Hepatocyte (in vitro differentiated cells): ENCODE data around the gene USP24. TPM values are rescaled to one million over a fixed set of nuclear protein-coding genes. Genes with fewer than 3 reads are reported as not detected.
A peak's percentile ranks its signal among the peaks of the same experiment; 100 is the strongest.

Source experiments
- DNase-seq: peaks from one replicate; pipeline ENCODE4 v3.0.0-alpha.2; 2016; ENCODE audit warnings: low spot score
- H2AFZ ChIP-seq: fragments of 200-600 bp; sonication (generic); 2 replicates; pipeline ENCODE4 v1.6.0; 2016; ENCODE audit warnings: antibody characterized with exemption, mild to moderate bottlenecking
- H3K27ac ChIP-seq: fragments of 200-600 bp; sonication (generic); 2 replicates; pipeline ENCODE4 v1.5.1; 2016; ENCODE audit warnings: mild to moderate bottlenecking
- H3K27me3 ChIP-seq: fragments of 200-600 bp; sonication (generic); 2 replicates; pipeline ENCODE4 v1.6.1; 2016
- H3K36me3 ChIP-seq: fragments of 200-600 bp; sonication (generic); replicated peaks from 2 replicates; pipeline ENCODE4 v1.5.1; 2016; ENCODE audit warnings: low read depth; ENCODE audit not compliant: insufficient read depth
- H3K4me1 ChIP-seq: fragments of 200-600 bp; sonication (generic); 2 replicates; pipeline ENCODE4 v1.5.1; 2016; ENCODE audit warnings: mild to moderate bottlenecking, moderate library complexity; ENCODE audit not compliant: insufficient read depth
- H3K4me2 ChIP-seq: fragments of 200-600 bp; sonication (generic); 2 replicates; pipeline ENCODE4 v1.6.0; 2016
- H3K4me3 ChIP-seq: fragments of 200-600 bp; sonication (generic); 2 replicates; pipeline ENCODE4 v1.5.1; 2016; ENCODE audit warnings: mild to moderate bottlenecking
- H3K79me2 ChIP-seq: fragments of 200-600 bp; sonication (generic); 2 replicates; pipeline ENCODE4 v1.6.0; 2017; ENCODE audit warnings: mild to moderate bottlenecking
- H3K9me2 ChIP-seq: fragments of 200-600 bp; sonication (generic); replicated peaks from 2 replicates; pipeline ENCODE4 v1.6.0; 2017; ENCODE audit warnings: mild to moderate bottlenecking; ENCODE audit not compliant: insufficient read depth
- H3K9me3 ChIP-seq: fragments of 200-600 bp; sonication (generic); 2 replicates; pipeline ENCODE4 v1.5.1; 2016; ENCODE audit warnings: low read depth, mild to moderate bottlenecking
- H4K20me1 ChIP-seq: fragments of 200-600 bp; sonication (generic); 2 replicates; pipeline ENCODE4 v1.6.0; 2016; ENCODE audit warnings: mild to moderate bottlenecking; ENCODE audit not compliant: insufficient read depth, poor library complexity, severe bottlenecking
- EZH2 ChIP-seq: fragments of 200-600 bp; sonication (generic); IDR thresholded peaks from 2 replicates; pipeline ENCODE4 v1.6.1; 2016; ENCODE audit warnings: antibody characterized with exemption, mild to moderate bottlenecking, borderline replicate concordance
- EZH2phosphoT487 ChIP-seq: fragments of 200-600 bp; sonication (generic); IDR thresholded peaks from one replicate; pipeline ENCODE4 v1.6.1; 2018; ENCODE audit warnings: antibody characterized with exemption, mild to moderate bottlenecking, low read depth, moderate library complexity; ENCODE audit not compliant: unreplicated experiment, severe bottlenecking
- WGBS: methylation state at CpG from one replicate; pipeline ENCODE4 v1.1.6; 2016; ENCODE audit warnings: low lambda C conversion rate; ENCODE audit errors: missing lambda C conversion rate; 5-methylcytosine and 5-hydroxymethylcytosine counted together
- polyA plus RNA-seq: library from polyadenylated mRNA; unstranded; fragments of >200 nt; fragmentation: Nextera tagmentation; extraction: Ambion mirVana; gene quantifications from 2 replicates; pipeline ENCODE4 v1.2.1, GENCODE V29; 2016
- total RNA-seq: library from RNA; depleted of rRNA; stranded (reverse); fragments of >200 nt; gene quantifications from 2 replicates; pipeline ENCODE4 v1.2.3, GENCODE V29; 2014
- TF ChIP-seq, protein P1 (sequence below): fragments of 200-600 bp; sonication (generic); IDR thresholded peaks from 2 replicates; pipeline ENCODE4 v1.5.1; 2016; ENCODE audit warnings: antibody characterized with exemption, mild to moderate bottlenecking; ENCODE audit not compliant: poor library complexity

USP24 gene
- total and polyA plus RNA-seq, 2 experiments from 2014 or later = 9.3 to 41.9 TPM

DNA sequence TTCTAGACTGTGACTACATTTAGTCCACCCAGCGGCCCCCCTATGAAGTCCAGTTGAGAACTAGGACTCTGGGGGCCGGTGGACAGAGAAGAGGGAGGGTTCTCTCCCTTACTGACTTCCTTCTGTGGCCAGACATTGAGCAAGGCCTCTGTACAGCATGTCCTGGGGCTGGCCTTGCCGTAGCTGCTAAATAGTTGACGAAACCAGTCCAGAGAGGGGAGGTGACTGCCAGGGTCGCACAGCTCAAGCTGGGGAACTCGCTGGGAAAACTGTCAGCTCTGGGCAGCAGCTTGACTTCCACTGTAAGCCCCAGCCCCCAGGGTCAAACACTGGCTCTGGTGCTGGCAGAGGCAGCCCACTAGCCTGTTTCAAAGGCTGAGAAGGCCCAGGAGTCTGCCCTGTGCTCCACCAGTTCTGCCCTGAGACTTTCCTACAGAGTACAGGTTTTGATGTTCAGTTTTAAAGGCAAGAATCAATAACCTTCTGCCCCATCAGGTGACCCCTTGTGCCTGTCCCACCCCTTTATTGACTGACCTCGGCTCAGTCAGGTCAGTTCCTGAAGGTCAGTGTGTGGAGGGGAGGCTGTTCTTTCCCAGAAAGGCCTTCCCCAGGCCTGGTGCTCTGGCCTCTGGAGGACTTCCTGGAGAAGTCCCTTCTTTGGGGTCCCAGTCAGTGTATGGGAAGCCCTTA, 161.8 kb downstream of the USP24 start:
- Histone ChIP-seq H4K20me1 (no peaks in the 10 kb centered on the region), H3K27ac (peak overlapping the region; percentile 20), H2AFZ (no peak overlapping the region), H3K4me2 (no peak overlapping the region), H3K36me3 (no peaks in the 10 kb centered on the region), H3K79me2 (no peaks in the 10 kb centered on the region), H3K4me1 (peaks cover 4% of the 10 kb centered on the region), H3K27me3 (no peaks in the 10 kb centered on the region), H3K4me3 (no peak overlapping the region), H3K9me3 (no peaks in the 10 kb centered on the region), H3K9me2 (no peaks in the 10 kb centered on the region)
- no peak for TF ChIP-seq EZH2phosphoT487
- no peak for TF ChIP-seq EZH2
- TF ChIP-seq, protein P1, sequence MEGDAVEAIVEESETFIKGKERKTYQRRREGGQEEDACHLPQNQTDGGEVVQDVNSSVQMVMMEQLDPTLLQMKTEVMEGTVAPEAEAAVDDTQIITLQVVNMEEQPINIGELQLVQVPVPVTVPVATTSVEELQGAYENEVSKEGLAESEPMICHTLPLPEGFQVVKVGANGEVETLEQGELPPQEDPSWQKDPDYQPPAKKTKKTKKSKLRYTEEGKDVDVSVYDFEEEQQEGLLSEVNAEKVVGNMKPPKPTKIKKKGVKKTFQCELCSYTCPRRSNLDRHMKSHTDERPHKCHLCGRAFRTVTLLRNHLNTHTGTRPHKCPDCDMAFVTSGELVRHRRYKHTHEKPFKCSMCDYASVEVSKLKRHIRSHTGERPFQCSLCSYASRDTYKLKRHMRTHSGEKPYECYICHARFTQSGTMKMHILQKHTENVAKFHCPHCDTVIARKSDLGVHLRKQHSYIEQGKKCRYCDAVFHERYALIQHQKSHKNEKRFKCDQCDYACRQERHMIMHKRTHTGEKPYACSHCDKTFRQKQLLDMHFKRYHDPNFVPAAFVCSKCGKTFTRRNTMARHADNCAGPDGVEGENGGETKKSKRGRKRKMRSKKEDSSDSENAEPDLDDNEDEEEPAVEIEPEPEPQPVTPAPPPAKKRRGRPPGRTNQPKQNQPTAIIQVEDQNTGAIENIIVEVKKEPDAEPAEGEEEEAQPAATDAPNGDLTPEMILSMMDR = no peak
- DNase-seq = no peak
- whole genome bisulfite sequencing = 74% methylated on average over 7 of the region's 7 CpGs

DNA sequence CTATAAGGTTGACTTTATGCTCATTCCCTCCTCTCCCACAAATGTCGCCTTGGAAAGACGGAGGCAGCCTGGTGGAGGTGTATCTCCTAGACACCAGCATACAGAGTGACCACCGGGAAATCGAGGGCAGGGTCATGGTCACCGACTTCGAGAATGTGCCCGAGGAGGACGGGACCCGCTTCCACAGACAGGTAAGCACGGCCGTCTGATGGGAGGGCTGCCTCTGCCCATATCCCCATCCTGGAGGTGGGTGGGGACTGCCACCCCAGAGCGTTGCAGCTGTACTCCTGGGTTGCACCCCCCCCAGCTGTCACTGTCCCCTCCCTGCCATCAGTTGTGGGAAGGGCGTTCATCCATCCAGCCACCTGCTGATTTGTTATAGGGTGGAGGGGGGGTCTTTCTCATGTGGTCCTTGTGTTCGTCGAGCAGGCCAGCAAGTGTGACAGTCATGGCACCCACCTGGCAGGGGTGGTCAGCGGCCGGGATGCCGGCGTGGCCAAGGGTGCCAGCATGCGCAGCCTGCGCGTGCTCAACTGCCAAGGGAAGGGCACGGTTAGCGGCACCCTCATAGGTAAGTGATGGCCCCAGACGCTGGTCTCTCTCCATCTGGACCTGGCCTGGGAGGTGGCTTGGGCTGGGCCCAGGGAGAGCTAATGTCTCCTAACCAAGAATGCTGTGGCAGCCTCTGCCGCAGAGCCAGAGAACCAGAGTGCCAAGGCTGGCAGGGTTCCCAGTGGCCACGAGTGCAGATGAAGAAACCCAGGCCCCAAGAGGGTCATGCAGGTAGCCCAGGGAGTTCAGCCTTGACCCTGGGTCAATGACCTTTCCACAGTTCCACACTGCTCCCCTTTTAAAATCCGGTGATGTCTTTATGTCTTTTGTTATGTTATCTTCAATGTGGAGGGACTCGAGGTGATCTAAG, 162.7 kb downstream of the USP24 start:
- Histone ChIP-seq H3K27ac (no peak overlapping the region), H3K36me3 (no peaks in the 10 kb centered on the region), H3K4me1 (peaks cover 4% of the 10 kb centered on the region), H3K9me2 (no peaks in the 10 kb centered on the region), H3K79me2 (no peaks in the 10 kb centered on the region), H4K20me1 (no peaks in the 10 kb centered on the region), H2AFZ (no peak overlapping the region), H3K27me3 (no peaks in the 10 kb centered on the region), H3K9me3 (no peaks in the 10 kb centered on the region), H3K4me2 (no peak overlapping the region), H3K4me3 (no peak overlapping the region)
- 91% methylated on average over 29 of the region's 29 CpGs for WGBS
- DNase-seq = no peak
- TF ChIP-seq EZH2 (no peak), EZH2phosphoT487 (no peak)
- TF ChIP-seq, protein P1 = no peak

DNA sequence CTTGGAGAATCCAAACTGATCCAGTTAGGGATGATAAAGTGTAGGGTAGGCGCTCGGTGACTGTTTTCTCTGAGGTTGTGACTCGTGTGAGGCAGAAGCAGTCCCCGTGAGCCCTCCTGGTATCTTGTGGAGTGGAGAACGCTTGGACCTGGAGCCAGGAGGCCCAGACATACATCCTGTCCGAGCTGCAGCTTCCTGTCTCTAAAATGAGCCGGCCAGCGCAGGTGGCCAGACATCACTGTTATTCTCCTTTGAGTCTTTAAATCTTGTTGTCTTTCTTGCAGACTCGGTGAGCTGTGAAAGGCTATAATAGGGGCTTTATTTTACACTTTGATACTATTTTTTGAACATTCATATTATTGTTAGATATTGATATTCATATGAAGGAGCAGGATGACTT, 163.5 kb downstream of the USP24 start:
- Histone ChIP-seq H3K4me2 (no peak overlapping the region), H3K27ac (no peak overlapping the region), H4K20me1 (peaks cover 5% of the 10 kb centered on the region), H3K27me3 (no peaks in the 10 kb centered on the region), H3K9me2 (no peaks in the 10 kb centered on the region), H3K9me3 (no peaks in the 10 kb centered on the region), H3K4me1 (peaks cover 4% of the 10 kb centered on the region), H3K79me2 (no peaks in the 10 kb centered on the region), H3K36me3 (no peaks in the 10 kb centered on the region), H3K4me3 (no peak overlapping the region), H2AFZ (no peak overlapping the region)
- TF ChIP-seq, protein P1 = no peak
- TF ChIP-seq EZH2phosphoT487 = no peak
- no peak for TF ChIP-seq EZH2
- no peak for DNase-seq
- 77% methylated on average over 9 of the region's 9 CpGs for WGBS
